ENCODE measurements around the gene CENPT.

GRCh38 chr16:67786491-67786890 is 61.0 kb downstream of the CENPT start:
- TF ChIP-seq EZH2 (IDR thresholded peaks at IDR 0.05; ENCODE audit: low read length, missing control alignments) (no peak), CTCF (conservative IDR thresholded peaks at IDR 0.05 in 1 of 2, IDR thresholded peaks at IDR 0.05 in 1 of 2; ENCODE audit: low read depth in 1 of 2, low read length in 2 of 2) (no peak)
